NOMO-1 treated with DMSO at 0.1 percent for 48 hours (cell line): ENCODE data around the gene CTBP2.

Source experiments
- DNase-seq: peaks from one replicate; lab custom pipeline; 2025; ENCODE audit not compliant: unreplicated experiment; lab: John Stamatoyannopoulos, UW

The CTBP2 gene

GRCh38 chr10:125026036-125026931 is 134.1 kb downstream of the CTBP2 start:
- DNase-seq: no peak

- DNase-seq: no peak
Measured at GRCh38 chr10:125025341-125025740, 135.0 kb downstream of the CTBP2 start.

GRCh38 chr10:125024497-125025234 is 135.7 kb downstream of the CTBP2 start:
- DNase-seq: no peak

- no peak for DNase-seq
Measured at GRCh38 chr10:125023862-125024496, 136.4 kb downstream of the CTBP2 start.

GRCh38 chr10:125023255-125023654 is 137.1 kb downstream of the CTBP2 start:
- DNase-seq: no peak

- no peak for DNase-seq
Measured at GRCh38 chr10:125022671-125023070, 137.7 kb downstream of the CTBP2 start.

- DNase-seq: no peak
Measured at GRCh38 chr10:125021686-125022344, 138.5 kb downstream of the CTBP2 start.

GRCh38 chr10:125020871-125021270 is 139.5 kb downstream of the CTBP2 start:
- no peak for DNase-seq

- DNase-seq: no peak
Measured at GRCh38 chr10:125020386-125020785, 140.0 kb downstream of the CTBP2 start.

- peak; percentile 3 for DNase-seq
Measured at GRCh38 chr10:125018576-125019143, 141.7 kb downstream of the CTBP2 start.

GRCh38 chr10:125017547-125018298 is 142.6 kb downstream of the CTBP2 start:
- DNase-seq: no peak

- DNase-seq: no peak
Measured at GRCh38 chr10:125016611-125017202, 143.7 kb downstream of the CTBP2 start.

- DNase-seq: no peak
Measured at GRCh38 chr10:125016123-125016522, 144.2 kb downstream of the CTBP2 start.

GRCh38 chr10:125015356-125015944 is 144.9 kb downstream of the CTBP2 start:
- DNase-seq: no peak

GRCh38 chr10:125014836-125015355 is 145.5 kb downstream of the CTBP2 start:
- no peak for DNase-seq

- DNase-seq: no peak
Measured at GRCh38 chr10:125014086-125014830, 146.1 kb downstream of the CTBP2 start.

- no peak for DNase-seq
Measured at GRCh38 chr10:125013529-125013872, 146.9 kb downstream of the CTBP2 start.

GRCh38 chr10:125012851-125013528 is 147.4 kb downstream of the CTBP2 start:
- no peak for DNase-seq
